CD1c-positive myeloid dendritic cell (primary cell): ENCODE results near the gene CSTB.
"Not testable (repeated sequence)": the region's sequence is repeated elsewhere in the genome, so short reads cannot be mapped to it uniquely, and the experiment has no call there.

Source experiments
- DNase-seq: peaks from one replicate; pipeline ENCODE4 v3.0.0-alpha.2; 2016; ENCODE audit errors: extremely low spot score

CSTB gene

GRCh38 chr21:43775795-43776430 lies at the start of gene CSTB:
TSS of gene CSTB (minus strand) at chr21:43776308. CDS start at chr21:43776269, 39 bp downstream.
- no peak for DNase-seq

- DNase-seq, result no peak
Measured at GRCh38 chr21:43825242-43825935, 49.3 kb upstream of the CSTB start.

- DNase-seq, result peak; percentile 68
Measured at GRCh38 chr21:43824333-43825241, 48.5 kb upstream of the CSTB start.

- not testable (repeated sequence) for DNase-seq
Measured at GRCh38 chr21:43822741-43823140, 46.6 kb upstream of the CSTB start.

GRCh38 chr21:43822166-43822565 lies 46.1 kb upstream of the CSTB start:
- not testable (repeated sequence) for DNase-seq

GRCh38 chr21:43820466-43820865 lies 44.4 kb upstream of the CSTB start:
- no peak for DNase-seq

- no peak for DNase-seq
Measured at GRCh38 chr21:43819511-43820405, 43.6 kb upstream of the CSTB start.

GRCh38 chr21:43818685-43819084 lies 42.6 kb upstream of the CSTB start:
- peak; percentile 83 for DNase-seq

GRCh38 chr21:43817157-43818086 lies 41.3 kb upstream of the CSTB start:
- peak; percentile 37 for DNase-seq

GRCh38 chr21:43816611-43817071 lies 40.5 kb upstream of the CSTB start:
- no peak for DNase-seq

- DNase-seq, result no peak
Measured at GRCh38 chr21:43815991-43816390, 39.9 kb upstream of the CSTB start.

GRCh38 chr21:43815107-43815613 lies 39.1 kb upstream of the CSTB start:
- DNase-seq, result no peak

GRCh38 chr21:43814215-43815106 lies 38.4 kb upstream of the CSTB start:
- no peak for DNase-seq

GRCh38 chr21:43813656-43813980 lies 37.5 kb upstream of the CSTB start:
- DNase-seq, result no peak

GRCh38 chr21:43812957-43813655 lies 37.0 kb upstream of the CSTB start:
- DNase-seq, result no peak

- DNase-seq, result peak; percentile 64
Measured at GRCh38 chr21:43812139-43812821, 36.2 kb upstream of the CSTB start.

GRCh38 chr21:43811262-43812105 lies 35.4 kb upstream of the CSTB start:
- peak; percentile 42 for DNase-seq
